HepG2 (cell line): ENCODE data around the gene BMP6. TPM values are rescaled to one million over a fixed set of nuclear protein-coding genes. Genes with fewer than 3 reads are reported as not detected.

Experiments used
- AGO2 ChIP-seq: fragments of 200-400 bp; formaldehyde crosslinking; optimal IDR thresholded peaks from 2 replicates; pipeline ENCODE3; 2017; ENCODE audit warnings: mild to moderate bottlenecking, low read depth, low read length, moderate library complexity
- CENPT ChIP-seq: sonication (generic); formaldehyde crosslinking; IDR thresholded peaks from 2 replicates; pipeline ENCODE4 v1.8.0; 2022; ENCODE audit warnings: low read depth, mild to moderate bottlenecking, moderate library complexity, missing genetic modification reagents
- E2F5 ChIP-seq: sonication (generic); formaldehyde crosslinking; conservative IDR thresholded peaks from 2 replicates; pipeline ENCODE4 v1.4.0; 2020; ENCODE audit warnings: missing genetic modification reagents
- FOXA3 ChIP-seq: IDR thresholded peaks from 2 replicates; pipeline ENCODE4 v1.6.1; 2016; ENCODE audit warnings: missing genetic modification reagents, missing compliant biosample characterization
- GTF3A ChIP-seq: sonication (generic); formaldehyde crosslinking; conservative IDR thresholded peaks from 2 replicates; pipeline ENCODE4 v1.4.0; 2020; ENCODE audit warnings: mild to moderate bottlenecking, missing genetic modification reagents
- NFYC ChIP-seq: IDR thresholded peaks from 2 replicates; pipeline ENCODE4 v1.6.1; 2016; ENCODE audit warnings: missing genetic modification reagents, missing compliant biosample characterization
- NR2F6 ChIP-seq, 2 experiments: IDR thresholded peaks; 2 replicates each; pipeline ENCODE4 v1.6.1; 2016; ENCODE audit warnings: antibody characterized with exemption in 1 of 2, mild to moderate bottlenecking in 1 of 2
- NR3C1 ChIP-seq: sonication (generic); formaldehyde crosslinking; IDR thresholded peaks from 2 replicates; pipeline ENCODE4 v1.4.0; 2020; ENCODE audit warnings: missing genetic modification reagents
- POGZ ChIP-seq: sonication (generic); formaldehyde crosslinking; IDR thresholded peaks from 2 replicates; pipeline ENCODE4 v1.4.0; 2020; ENCODE audit warnings: mild to moderate bottlenecking, missing genetic modification reagents
- SIN3B ChIP-seq: fragments of 150-350 bp; IDR thresholded peaks from 2 replicates; pipeline ENCODE4 v1.6.1; 2014; ENCODE audit warnings: low read length
- ZNF160 ChIP-seq: sonication (generic); formaldehyde crosslinking; IDR thresholded peaks from 2 replicates; pipeline ENCODE4 v1.8.0; 2022; ENCODE audit warnings: mild to moderate bottlenecking, inconsistent platforms, missing genetic modification reagents
- ZNF253 ChIP-seq: sonication (generic); formaldehyde crosslinking; IDR thresholded peaks from 2 replicates; pipeline ENCODE4 v1.8.0; 2022; ENCODE audit warnings: mild to moderate bottlenecking, missing genetic modification reagents, borderline replicate concordance
- ZNF414 ChIP-seq: sonication (generic); formaldehyde crosslinking; IDR thresholded peaks from 2 replicates; pipeline ENCODE4 v1.5.0; 2020; ENCODE audit warnings: missing genetic modification reagents
- ZNF576 ChIP-seq: sonication (generic); formaldehyde crosslinking; IDR thresholded peaks from 2 replicates; pipeline ENCODE4 v1.4.0; 2020; ENCODE audit warnings: mild to moderate bottlenecking, missing genetic modification reagents
- ZNF704 ChIP-seq: sonication (generic); formaldehyde crosslinking; IDR thresholded peaks from 2 replicates; pipeline ENCODE4 v1.8.1; 2023; ENCODE audit warnings: mild to moderate bottlenecking, inconsistent platforms, moderate library complexity, missing genetic modification reagents, borderline replicate concordance
- ZNF770 ChIP-seq: sonication (generic); formaldehyde crosslinking; IDR thresholded peaks from 2 replicates; pipeline ENCODE4 v1.5.0; 2020; ENCODE audit warnings: mild to moderate bottlenecking, missing genetic modification reagents
- ZSCAN31 ChIP-seq: sonication (generic); formaldehyde crosslinking; IDR thresholded peaks from 2 replicates; pipeline ENCODE4 v1.5.0; 2020; ENCODE audit warnings: low read depth, mild to moderate bottlenecking, missing genetic modification reagents
- polyA plus RNA-seq, 8 experiments: library from polyadenylated mRNA; depleted of rRNA in 3 of 8; stranded (reverse) in 7 of 8; unstranded in 1 of 8; fragments of >200 nt; fragmentation: Illumina TruSeq in 4 of 8; extraction: Trizol in 4 of 8; gene quantifications; 2 replicates each; pipeline versions ENCODE4 v1.2.1 to v1.2.3, GENCODE V29; 2011 to 2016; ENCODE audit warnings: low read depth in 4 of 8, missing spikeins in 1 of 8, mixed read lengths in 1 of 8; ENCODE audit not compliant: insufficient read depth in 1 of 8
- total RNA-seq, 5 experiments: library from RNA; depleted of rRNA; stranded (reverse); fragments of >200 nt; fragmentation: Illumina TruSeq; extraction: Trizol; gene quantifications; 2 replicates each; pipeline ENCODE4 v1.2.3, GENCODE V29; 2016; ENCODE audit warnings: low read depth in 1 of 5
- TF ChIP-seq, protein P1 (sequence below): sonication (generic); formaldehyde crosslinking; IDR thresholded peaks from 2 replicates; pipeline ENCODE4 v1.8.0; 2022; ENCODE audit warnings: missing genetic modification reagents, mild to moderate bottlenecking, inconsistent platforms, borderline replicate concordance
- TF ChIP-seq, protein P2 (sequence below): sonication (generic); formaldehyde crosslinking; IDR thresholded peaks from 2 replicates; pipeline ENCODE4 v1.5.0; 2020; ENCODE audit warnings: mild to moderate bottlenecking, missing genetic modification reagents

BMP6 gene
- total and polyA plus RNA-seq, 2 of the 13 experiments (the other 11 are each of a cell fraction or from before 2014, with no cell fraction given) = 0.09 to 0.18 TPM

DNA sequence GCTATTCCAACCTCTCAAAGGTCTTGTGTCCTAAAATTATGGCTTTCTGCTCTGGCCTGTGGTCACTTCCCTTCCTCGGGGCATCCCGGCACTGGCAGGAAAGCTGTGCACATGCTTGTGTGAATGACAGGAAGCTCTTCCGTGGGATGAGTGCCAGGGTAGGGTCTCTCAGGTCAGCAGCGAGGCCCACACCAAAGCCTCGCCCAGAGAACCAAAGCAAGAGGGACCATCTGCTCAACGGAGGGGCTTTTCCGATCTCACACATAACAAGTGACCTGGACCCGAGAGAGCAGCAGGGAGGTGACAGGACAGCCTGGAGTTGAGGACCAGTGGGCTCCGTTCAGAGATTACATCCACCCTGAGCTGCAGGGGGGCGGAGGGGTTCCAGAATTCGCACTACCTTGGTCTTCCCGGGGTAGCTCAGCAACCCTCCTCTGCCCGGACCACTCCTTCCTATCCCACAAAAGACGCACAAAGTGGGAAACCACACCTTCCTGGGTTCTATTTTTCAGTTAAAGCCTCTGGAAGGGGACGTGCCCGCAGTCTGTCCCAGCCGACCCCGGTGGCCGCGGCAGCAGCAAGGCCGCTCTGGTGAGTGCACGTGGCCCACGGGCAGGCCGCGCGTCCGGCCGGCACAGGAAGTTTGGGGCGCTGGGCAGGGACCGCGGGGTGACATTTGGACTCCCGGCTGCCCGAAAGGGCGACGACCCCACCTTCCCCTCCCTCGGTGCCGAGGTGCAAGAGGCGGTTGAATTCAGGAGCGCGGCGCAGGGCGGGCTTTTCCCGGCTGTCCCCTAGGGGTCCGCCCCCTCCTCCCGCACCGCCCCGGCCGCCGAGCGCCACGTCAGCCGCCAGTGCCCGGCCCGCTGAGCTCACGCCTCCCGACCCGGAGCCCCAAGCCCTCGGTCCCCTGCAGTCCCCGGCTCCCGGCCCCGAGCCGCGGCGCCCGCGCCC lies 183.7 kb downstream of the BMP6 start (continued):
- TF ChIP-seq, protein P1, sequence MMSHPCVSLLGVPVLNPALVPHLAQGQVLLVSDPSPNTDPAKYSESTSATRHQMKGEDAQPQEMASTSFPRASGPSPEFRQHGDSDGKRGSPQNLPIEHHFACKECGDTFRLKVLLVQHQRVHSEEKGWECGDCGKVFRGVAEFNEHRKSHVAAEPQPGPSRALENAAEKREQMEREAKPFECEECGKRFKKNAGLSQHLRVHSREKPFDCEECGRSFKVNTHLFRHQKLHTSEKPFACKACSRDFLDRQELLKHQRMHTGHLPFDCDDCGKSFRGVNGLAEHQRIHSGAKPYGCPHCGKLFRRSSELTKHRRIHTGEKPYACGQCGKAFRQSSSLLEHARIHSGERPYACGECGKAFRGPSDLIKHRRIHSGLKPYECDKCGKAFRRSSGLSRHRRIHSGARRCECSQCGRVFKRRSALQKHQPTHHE (CRISPR knock-in tag) = peak; percentile 93; the same call in 1 of the 2 replicates
- TF ChIP-seq POGZ (CRISPR knock-in tag) = peak; percentile 66
- TF ChIP-seq ZNF414 (CRISPR knock-in tag) = 0 out of 2 replicates have a peak, but pooled peaks have one; percentile 30
- TF ChIP-seq NR3C1 = no peak
- TF ChIP-seq AGO2 = peak; percentile 90
- TF ChIP-seq CENPT (CRISPR knock-in tag) = peak; percentile 82; the same call in 1 of the 2 replicates
- TF ChIP-seq ZNF770 (CRISPR knock-in tag) = peak; percentile 57; the same call in 1 of the 2 replicates
- 0 out of 2 replicates have a peak, but pooled peaks have one; percentile 54 for TF ChIP-seq ZNF576
- peak; percentile 63 for TF ChIP-seq FOXA3 (CRISPR knock-in tag)
- TF ChIP-seq NR2F6 (IDR thresholded peaks at IDR 0.05) = no peak
- TF ChIP-seq NR2F6 (CRISPR knock-in tag; IDR thresholded peaks at IDR 0.05) = peak; percentile 79
- no peak for TF ChIP-seq SIN3B
- TF ChIP-seq ZSCAN31 (CRISPR knock-in tag) = peak; percentile 68; the same call in 1 of the 2 replicates
- TF ChIP-seq ZNF704 (CRISPR knock-in tag) = peak; percentile 96
- TF ChIP-seq NFYC (CRISPR knock-in tag) = no peak
- no peak for TF ChIP-seq ZNF253 (CRISPR knock-in tag)
- TF ChIP-seq E2F5 (CRISPR knock-in tag) = peak; percentile 80
- TF ChIP-seq, protein P2, sequence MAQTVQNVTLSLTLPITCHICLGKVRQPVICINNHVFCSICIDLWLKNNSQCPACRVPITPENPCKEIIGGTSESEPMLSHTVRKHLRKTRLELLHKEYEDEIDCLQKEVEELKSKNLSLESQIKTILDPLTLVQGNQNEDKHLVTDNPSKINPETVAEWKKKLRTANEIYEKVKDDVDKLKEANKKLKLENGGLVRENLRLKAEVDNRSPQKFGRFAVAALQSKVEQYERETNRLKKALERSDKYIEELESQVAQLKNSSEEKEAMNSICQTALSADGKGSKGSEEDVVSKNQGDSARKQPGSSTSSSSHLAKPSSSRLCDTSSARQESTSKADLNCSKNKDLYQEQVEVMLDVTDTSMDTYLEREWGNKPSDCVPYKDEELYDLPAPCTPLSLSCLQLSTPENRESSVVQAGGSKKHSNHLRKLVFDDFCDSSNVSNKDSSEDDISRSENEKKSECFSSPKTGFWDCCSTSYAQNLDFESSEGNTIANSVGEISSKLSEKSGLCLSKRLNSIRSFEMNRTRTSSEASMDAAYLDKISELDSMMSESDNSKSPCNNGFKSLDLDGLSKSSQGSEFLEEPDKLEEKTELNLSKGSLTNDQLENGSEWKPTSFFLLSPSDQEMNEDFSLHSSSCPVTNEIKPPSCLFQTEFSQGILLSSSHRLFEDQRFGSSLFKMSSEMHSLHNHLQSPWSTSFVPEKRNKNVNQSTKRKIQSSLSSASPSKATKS (CRISPR knock-in tag) = 0 out of 2 replicates have a peak, but pooled peaks have one; percentile 44
- TF ChIP-seq GTF3A = no peak
- peak; percentile 82 for TF ChIP-seq ZNF160
